ENCODE results near the gene TMEM63C. TPM values are rescaled to one million over a fixed set of nuclear protein-coding genes. Genes with fewer than 3 reads are reported as not detected.

Gene TMEM63C
- total RNA-seq, 1 donor from 2014 or later = 0.27 TPM

DNA sequence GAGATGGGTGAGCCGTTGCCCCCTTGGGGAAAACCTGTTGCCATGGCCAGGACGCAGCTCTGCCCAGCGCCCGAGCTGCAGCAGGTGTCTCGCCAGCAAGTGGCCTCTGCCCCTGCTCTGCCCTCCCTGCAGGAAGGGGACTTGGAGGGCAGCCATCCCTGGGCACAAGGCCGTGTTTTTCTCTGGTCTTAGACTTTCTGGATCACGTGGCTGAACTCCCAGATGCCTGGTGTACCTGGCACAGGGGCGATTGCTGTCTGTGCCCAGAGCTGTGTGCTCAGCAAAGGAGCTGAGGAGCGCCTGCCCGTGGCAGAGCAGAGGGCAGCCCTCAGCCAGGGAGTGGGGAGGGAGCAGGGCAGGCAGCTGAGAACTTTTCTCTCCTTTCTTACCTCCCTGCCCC is 38.0 kb downstream of the TMEM63C start:
- ATAC-seq = no peak
- Histone ChIP-seq H3K9me3 (no peaks in the 10 kb centered on the region), H3K4me3 (no peak overlapping the region), H3K27ac (no peak overlapping the region), H3K36me3 (no peaks in the 10 kb centered on the region), H3K4me1 (no peaks in the 10 kb centered on the region), H3K27me3 (ENCODE audit: low read depth) (peaks cover 7% of the 10 kb centered on the region)
- no peak for DNase-seq
- intact Hi-C loops (cut with DNase I) = no loop called here
- TF ChIP-seq, protein P1, sequence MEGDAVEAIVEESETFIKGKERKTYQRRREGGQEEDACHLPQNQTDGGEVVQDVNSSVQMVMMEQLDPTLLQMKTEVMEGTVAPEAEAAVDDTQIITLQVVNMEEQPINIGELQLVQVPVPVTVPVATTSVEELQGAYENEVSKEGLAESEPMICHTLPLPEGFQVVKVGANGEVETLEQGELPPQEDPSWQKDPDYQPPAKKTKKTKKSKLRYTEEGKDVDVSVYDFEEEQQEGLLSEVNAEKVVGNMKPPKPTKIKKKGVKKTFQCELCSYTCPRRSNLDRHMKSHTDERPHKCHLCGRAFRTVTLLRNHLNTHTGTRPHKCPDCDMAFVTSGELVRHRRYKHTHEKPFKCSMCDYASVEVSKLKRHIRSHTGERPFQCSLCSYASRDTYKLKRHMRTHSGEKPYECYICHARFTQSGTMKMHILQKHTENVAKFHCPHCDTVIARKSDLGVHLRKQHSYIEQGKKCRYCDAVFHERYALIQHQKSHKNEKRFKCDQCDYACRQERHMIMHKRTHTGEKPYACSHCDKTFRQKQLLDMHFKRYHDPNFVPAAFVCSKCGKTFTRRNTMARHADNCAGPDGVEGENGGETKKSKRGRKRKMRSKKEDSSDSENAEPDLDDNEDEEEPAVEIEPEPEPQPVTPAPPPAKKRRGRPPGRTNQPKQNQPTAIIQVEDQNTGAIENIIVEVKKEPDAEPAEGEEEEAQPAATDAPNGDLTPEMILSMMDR (IDR thresholded peaks at IDR 0.05) = no peak

DNA sequence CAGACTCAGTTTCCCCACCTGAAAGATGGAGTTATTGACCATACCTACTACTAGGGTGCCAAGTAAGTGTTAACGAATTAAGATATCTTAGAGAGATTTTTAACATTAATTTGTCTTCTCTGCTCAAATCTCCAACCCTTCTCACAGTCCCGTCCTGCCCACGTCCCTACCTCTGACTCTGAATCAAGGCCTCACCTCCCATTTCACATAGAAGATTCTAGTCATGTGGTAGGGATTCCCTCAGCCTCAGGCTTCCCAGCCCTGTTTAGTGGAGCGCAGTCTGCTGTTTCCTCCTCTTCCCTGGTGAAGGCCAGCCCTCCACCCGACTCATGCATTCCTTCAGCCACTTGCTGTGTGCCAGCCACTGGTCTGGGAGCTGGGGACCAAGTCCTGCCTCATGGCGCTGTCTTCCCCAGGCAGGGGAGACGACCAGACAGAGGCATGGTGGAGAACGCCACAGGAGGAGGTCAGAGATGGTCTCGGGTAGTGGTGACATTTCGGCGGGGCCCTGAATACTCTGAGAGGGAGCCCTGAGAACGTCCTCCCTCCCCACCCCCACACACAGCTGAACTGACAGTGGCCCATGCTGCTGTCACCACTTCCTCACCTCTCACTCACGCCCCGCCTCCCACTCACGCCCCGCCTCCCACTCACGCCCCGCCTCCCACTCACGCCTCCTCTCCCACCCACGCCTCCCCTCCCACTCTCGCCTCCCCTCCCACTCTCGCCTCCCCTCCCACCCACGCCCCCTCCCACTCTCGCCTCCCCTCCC is 38.8 kb downstream of the TMEM63C start:
- no peaks in the 10 kb centered on the region for H3K4me1 ChIP-seq
- intact Hi-C loops (cut with DNase I) = no loop called here
- H3K27me3 ChIP-seq (ENCODE audit: low read depth) = peaks cover 7% of the 10 kb centered on the region

DNA sequence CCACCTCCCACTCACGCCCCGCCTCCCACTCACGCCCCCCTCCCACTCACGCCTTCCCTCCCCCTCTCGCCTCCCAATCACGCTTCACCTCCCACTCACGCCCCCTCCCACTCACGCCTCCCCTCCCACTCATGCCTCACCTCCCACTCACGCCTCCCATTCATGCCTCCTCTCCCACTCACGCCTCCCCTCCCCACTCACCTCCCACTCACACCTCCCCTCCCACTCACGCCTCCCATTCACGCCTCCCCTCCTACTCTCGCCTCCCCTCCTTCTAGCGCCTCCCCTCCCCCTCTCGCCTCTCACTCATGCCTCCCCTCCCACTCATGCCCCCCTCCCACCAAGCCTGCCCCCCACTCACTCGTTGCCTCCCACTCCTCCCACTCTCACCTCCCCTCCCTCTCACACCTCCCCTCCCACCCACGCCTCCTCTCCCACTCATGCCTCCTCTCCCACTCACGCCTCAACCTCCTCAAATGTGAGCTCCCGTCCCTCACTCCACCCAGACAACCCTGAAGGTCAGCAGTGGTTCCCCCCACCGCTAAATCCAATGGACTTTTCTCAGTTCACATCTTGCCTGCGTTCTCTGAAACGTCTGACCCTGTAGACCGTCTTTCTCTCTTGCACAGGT is 39.8 kb downstream of the TMEM63C start:
- TF ChIP-seq, protein P1 (IDR thresholded peaks at IDR 0.05) = no peak
- H3K36me3 ChIP-seq = no peaks in the 10 kb centered on the region
- no peaks in the 10 kb centered on the region for H3K4me1 ChIP-seq
- intact Hi-C loops (cut with DNase I) = no loop called here
- H3K27ac ChIP-seq = no peak overlapping the region
- no peak for DNase-seq
- no peaks in the 10 kb centered on the region for H3K9me3 ChIP-seq
- no peak overlapping the region for H3K4me3 ChIP-seq
- ATAC-seq = no peak
- peaks cover 7% of the 10 kb centered on the region for H3K27me3 ChIP-seq (ENCODE audit: low read depth)

More for the DNA sequence above, 38.8 kb downstream of the TMEM63C start:
- Histone ChIP-seq H3K27ac (no peak overlapping the region), H3K4me3 (no peak overlapping the region), H3K9me3 (no peaks in the 10 kb centered on the region), H3K36me3 (no peaks in the 10 kb centered on the region)
- DNase-seq (no peak), ATAC-seq (no peak)
- TF ChIP-seq, protein P1 (IDR thresholded peaks at IDR 0.05) = no peak

DNA sequence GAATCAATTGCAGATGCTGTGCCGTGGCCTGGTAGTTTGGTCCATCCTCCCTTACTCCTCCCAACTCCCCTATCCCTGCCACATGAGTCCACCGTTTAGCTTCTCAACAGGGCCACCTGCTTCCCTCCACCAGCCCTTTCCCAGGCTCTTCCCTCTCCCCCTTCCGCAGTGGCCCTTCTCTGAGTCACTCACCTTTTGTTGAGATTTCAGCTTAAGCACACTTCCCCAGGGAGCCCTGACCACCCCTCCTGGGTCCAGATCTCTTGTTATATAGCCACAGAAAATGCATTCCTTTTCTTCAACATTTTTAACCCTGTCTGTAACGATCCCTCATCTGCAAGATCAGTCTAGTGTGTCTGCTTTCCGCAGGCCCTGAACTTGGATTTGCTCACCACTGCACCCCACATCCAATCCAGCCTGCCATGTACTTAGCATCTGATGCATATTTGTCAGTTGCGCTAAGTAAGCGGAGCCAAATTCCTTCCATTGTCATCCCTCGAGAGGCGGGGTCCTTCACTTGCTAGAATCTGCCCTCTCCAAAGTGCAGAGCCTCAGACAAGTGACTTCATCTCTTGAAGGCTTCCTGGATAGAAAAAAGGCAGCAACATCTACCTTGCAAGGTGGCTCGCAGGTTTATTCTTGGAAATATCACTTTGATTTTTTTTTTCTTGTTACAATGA is 41.1 kb downstream of the TMEM63C start:
- intact Hi-C loops (cut with DNase I) = no loop called here
- no peaks in the 10 kb centered on the region for H3K9me3 ChIP-seq
- H3K36me3 ChIP-seq = no peaks in the 10 kb centered on the region
- ATAC-seq (no peak), DNase-seq (no peak)
- no peaks in the 10 kb centered on the region for H3K4me1 ChIP-seq
- no peak overlapping the region for H3K27ac ChIP-seq
- TF ChIP-seq, protein P1 (IDR thresholded peaks at IDR 0.05) = no peak
- H3K27me3 ChIP-seq (ENCODE audit: low read depth) = peaks cover 7% of the 10 kb centered on the region
- no peak overlapping the region for H3K4me3 ChIP-seq

DNA sequence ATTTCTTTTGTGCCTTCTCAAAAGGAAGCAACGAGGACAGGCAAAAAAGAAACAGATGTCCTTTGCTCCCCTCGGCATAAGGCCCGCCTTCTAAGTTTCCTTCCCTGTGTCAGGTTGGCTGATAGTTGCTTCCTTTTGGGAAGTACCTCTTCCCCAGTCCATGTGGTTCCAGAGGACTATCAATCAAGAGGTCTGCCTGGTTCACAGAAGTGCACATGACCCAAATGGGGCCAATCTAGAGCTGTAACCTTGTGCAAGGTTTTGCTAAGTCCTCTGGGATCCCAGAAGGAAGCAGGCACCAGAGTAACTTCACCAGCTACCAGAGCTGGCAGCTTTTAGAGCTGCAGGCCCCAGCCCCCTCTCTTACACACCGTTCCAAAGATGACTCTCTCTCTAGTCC is 42.6 kb downstream of the TMEM63C start:
- intact Hi-C loops (cut with DNase I) = no loop called here
- no peaks in the 10 kb centered on the region for H3K4me1 ChIP-seq
- DNase-seq (no peak), ATAC-seq (no peak)
- no peak overlapping the region for H3K4me3 ChIP-seq
- H3K27me3 ChIP-seq (ENCODE audit: low read depth) = peaks cover 5% of the 10 kb centered on the region
- no peaks in the 10 kb centered on the region for H3K9me3 ChIP-seq
- no peak overlapping the region for H3K27ac ChIP-seq
- TF ChIP-seq, protein P1 (IDR thresholded peaks at IDR 0.05) = no peak
- H3K36me3 ChIP-seq = no peaks in the 10 kb centered on the region
